ENCODE measurements around the gene C5AR2. TPM values are rescaled to one million over a fixed set of nuclear protein-coding genes. Genes with fewer than 3 reads are reported as not detected.
A peak's percentile ranks its signal among the peaks of the same experiment; 100 is the strongest.

Gene C5AR2
- polyA plus RNA-seq, 1 donor: 0.25 TPM

DNA sequence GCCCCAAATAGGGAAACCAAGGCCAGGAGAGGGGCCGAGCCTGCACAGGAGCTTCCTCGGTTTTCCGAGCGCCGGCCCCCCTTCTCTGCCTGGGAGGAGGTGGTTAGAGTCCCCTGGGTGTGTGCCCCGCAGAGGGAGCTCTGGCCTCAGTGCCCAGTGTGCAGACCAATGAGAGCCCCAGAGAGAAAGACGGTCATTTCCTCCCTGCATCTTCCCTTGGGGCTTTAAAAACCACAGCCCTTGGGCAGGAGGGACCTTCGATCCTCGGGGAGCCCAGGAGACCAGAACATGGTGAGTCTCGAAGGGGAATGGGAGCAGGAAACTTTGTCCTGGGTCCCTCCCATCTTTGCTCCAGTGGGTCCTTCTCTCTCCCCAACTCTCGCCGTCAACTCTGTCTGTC lies 22.4 kb upstream of the C5AR2 start, which contains the start of gene C5AR1:
C5AR1 (plus strand) TSS at position 254 of the 400 bp plus-strand sequence; CDS start at position 289, 35 bp downstream.
- WGBS (ENCODE audit: insufficient coverage, low lambda C conversion rate): no CpG with 5 or more reads among the region's 12 CpGs
- Histone ChIP-seq H3K9me3 (ENCODE audit: control insufficient read depth, low read depth, low read length) (no peaks in the 10 kb centered on the region), H3K4me3 (ENCODE audit: low read length) (no peak within 1 kb of the TSS), H3K27ac (ENCODE audit: low read length) (no peak within 1 kb of the TSS), H3K27me3 (ENCODE audit: control insufficient read depth, insufficient read depth, low read length) (peaks cover 2% of the 10 kb centered on the region), H3K36me3 (ENCODE audit: control insufficient read depth, insufficient read depth, low read length) (no peaks in the 10 kb centered on the region), H3K4me1 (ENCODE audit: control insufficient read depth, insufficient read depth, low read length) (no peaks in the 10 kb centered on the region)
- no peak for DNase-seq

DNA sequence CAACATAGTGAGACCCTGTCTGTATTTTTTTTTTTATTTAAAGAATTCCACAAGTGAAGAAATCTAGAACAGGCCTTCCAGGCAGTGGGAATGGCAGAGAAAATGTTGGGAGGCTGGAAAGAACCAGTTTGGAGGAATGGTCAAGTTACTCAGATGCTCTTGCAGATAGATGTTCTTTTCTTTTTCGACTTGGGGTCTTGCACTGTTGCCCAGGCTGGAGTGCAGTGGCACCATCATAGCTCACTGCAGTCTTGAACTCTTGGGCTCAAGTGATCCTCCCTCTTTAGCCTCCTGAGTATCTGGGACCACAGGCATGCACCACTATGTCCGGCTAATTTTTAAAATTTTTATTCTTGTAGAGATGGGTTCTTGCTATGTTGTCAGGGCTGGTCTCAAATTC lies 21.7 kb upstream of the C5AR2 start:
- no peak for DNase-seq
- Histone ChIP-seq H3K9me3 (ENCODE audit: control insufficient read depth, low read depth, low read length) (no peaks in the 10 kb centered on the region), H3K4me1 (ENCODE audit: control insufficient read depth, insufficient read depth, low read length) (no peaks in the 10 kb centered on the region), H3K27me3 (ENCODE audit: control insufficient read depth, insufficient read depth, low read length) (peaks cover 2% of the 10 kb centered on the region), H3K27ac (ENCODE audit: low read length) (no peak overlapping the region), H3K36me3 (ENCODE audit: control insufficient read depth, insufficient read depth, low read length) (no peaks in the 10 kb centered on the region), H3K4me3 (ENCODE audit: low read length) (no peak overlapping the region)
- 100% methylated on average over 1 of the region's 2 CpGs for WGBS (ENCODE audit: insufficient coverage, low lambda C conversion rate)

DNA sequence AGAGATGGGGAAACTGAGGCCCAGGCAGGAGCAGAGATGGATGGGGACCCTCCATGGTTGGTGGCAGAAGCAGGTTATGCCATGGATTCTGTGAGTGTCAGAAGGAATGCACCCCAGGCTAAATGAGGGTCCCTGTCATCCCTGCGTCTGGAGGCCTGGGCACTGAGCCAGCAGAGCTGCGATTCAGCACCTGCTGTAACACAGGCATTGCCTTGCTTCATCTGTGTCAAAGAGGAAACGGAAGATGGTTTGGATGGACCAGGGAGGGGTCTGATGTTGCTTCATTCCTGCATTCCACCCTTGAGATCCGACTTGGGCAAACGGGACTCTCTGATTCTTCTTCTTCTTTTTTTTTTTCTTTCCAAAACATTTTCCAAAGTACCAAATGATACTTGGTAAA lies 21.2 kb upstream of the C5AR2 start:
- Histone ChIP-seq H3K9me3 (ENCODE audit: control insufficient read depth, low read depth, low read length) (no peaks in the 10 kb centered on the region), H3K4me1 (ENCODE audit: control insufficient read depth, insufficient read depth, low read length) (no peaks in the 10 kb centered on the region), H3K27me3 (ENCODE audit: control insufficient read depth, insufficient read depth, low read length) (peaks cover 2% of the 10 kb centered on the region), H3K36me3 (ENCODE audit: control insufficient read depth, insufficient read depth, low read length) (no peaks in the 10 kb centered on the region), H3K27ac (ENCODE audit: low read length) (no peak overlapping the region), H3K4me3 (ENCODE audit: low read length) (no peak overlapping the region)
- DNase-seq: no peak
- 44% methylated on average over 3 of the region's 5 CpGs for WGBS (ENCODE audit: insufficient coverage, low lambda C conversion rate)

- DNase-seq: no peak
- Histone ChIP-seq H3K4me1 (ENCODE audit: control insufficient read depth, insufficient read depth, low read length) (no peaks in the 10 kb centered on the region), H3K9me3 (ENCODE audit: control insufficient read depth, low read depth, low read length) (no peaks in the 10 kb centered on the region), H3K27me3 (ENCODE audit: control insufficient read depth, insufficient read depth, low read length) (peaks cover 2% of the 10 kb centered on the region), H3K4me3 (ENCODE audit: low read length) (no peak overlapping the region), H3K27ac (ENCODE audit: low read length) (no peak overlapping the region), H3K36me3 (ENCODE audit: control insufficient read depth, insufficient read depth, low read length) (no peaks in the 10 kb centered on the region)
- WGBS (ENCODE audit: insufficient coverage, low lambda C conversion rate): no CpG with 5 or more reads among the region's 5 CpGs
Observed at GRCh38 chr19:47312366-47313006, 19.5 kb upstream of the C5AR2 start.

- peaks cover 2% of the 10 kb centered on the region for H3K27me3 ChIP-seq (ENCODE audit: control insufficient read depth, insufficient read depth, low read length)
- no peaks in the 10 kb centered on the region for H3K9me3 ChIP-seq (ENCODE audit: control insufficient read depth, low read depth, low read length)
- H3K4me3 ChIP-seq (ENCODE audit: low read length): no peak overlapping the region
- no peaks in the 10 kb centered on the region for H3K4me1 ChIP-seq (ENCODE audit: control insufficient read depth, insufficient read depth, low read length)
- no peak overlapping the region for H3K27ac ChIP-seq (ENCODE audit: low read length)
- 100% methylated on average over 1 of the region's 10 CpGs for WGBS (ENCODE audit: insufficient coverage, low lambda C conversion rate)
- H3K36me3 ChIP-seq (ENCODE audit: control insufficient read depth, insufficient read depth, low read length): no peaks in the 10 kb centered on the region
- no peak for DNase-seq
Observed at GRCh38 chr19:47313754-47314295, 18.1 kb upstream of the C5AR2 start.

DNA sequence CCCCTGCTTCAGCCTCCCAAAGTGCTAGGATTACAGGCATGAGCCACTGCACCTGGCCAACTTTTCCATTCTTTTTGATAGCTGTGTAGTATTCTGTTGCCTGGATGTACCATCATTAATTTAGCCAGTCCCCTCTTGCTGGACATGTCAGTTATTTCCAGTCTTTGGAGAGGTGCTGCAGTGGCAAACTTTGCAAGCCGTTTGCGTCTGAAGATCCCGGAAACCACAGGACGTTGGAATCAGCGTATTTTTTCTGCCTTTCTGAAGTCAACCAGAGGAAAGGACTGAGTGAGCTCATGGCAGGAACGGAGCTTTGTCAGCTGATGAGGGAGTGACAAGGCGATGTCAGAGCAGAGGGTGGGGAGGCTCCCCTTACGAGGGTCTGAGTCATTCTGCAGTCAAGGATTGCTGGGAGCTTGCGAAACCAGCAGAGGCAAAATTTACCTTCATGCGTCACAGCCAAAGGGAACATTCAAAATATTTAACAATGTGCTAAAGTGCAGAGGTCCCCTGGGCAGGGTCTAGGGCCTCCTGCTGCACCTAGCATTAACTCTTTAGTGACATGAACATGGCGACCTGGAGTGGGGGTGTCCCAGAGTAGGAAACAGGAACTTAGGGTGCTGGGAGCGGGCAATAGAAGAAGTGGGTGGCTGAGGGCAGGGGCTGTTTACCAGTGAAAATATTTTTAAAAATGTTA lies 16.7 kb upstream of the C5AR2 start:
- no peak overlapping the region for H3K27ac ChIP-seq (ENCODE audit: low read length)
- peaks cover 3% of the 10 kb centered on the region for H3K9me3 ChIP-seq (ENCODE audit: control insufficient read depth, low read depth, low read length)
- peak in 1 of 2 donors; percentile 34 for DNase-seq
- no peak overlapping the region for H3K4me3 ChIP-seq (ENCODE audit: low read length)
- WGBS (ENCODE audit: insufficient coverage, low lambda C conversion rate): no CpG with 5 or more reads among the region's 12 CpGs
- H3K27me3 ChIP-seq (ENCODE audit: control insufficient read depth, insufficient read depth, low read length): no peaks in the 10 kb centered on the region
- no peaks in the 10 kb centered on the region for H3K36me3 ChIP-seq (ENCODE audit: control insufficient read depth, insufficient read depth, low read length)
- H3K4me1 ChIP-seq (ENCODE audit: control insufficient read depth, insufficient read depth, low read length): no peaks in the 10 kb centered on the region

- peaks cover 4% of the 10 kb centered on the region for H3K9me3 ChIP-seq (ENCODE audit: control insufficient read depth, low read depth, low read length)
- H3K4me3 ChIP-seq (ENCODE audit: low read length): no peak overlapping the region
- no peak for DNase-seq
- H3K27me3 ChIP-seq (ENCODE audit: control insufficient read depth, insufficient read depth, low read length): no peaks in the 10 kb centered on the region
- WGBS (ENCODE audit: insufficient coverage, low lambda C conversion rate): 100% methylated on average over 1 of the region's 4 CpGs
- H3K36me3 ChIP-seq (ENCODE audit: control insufficient read depth, insufficient read depth, low read length): no peaks in the 10 kb centered on the region
- no peak overlapping the region for H3K27ac ChIP-seq (ENCODE audit: low read length)
- no peaks in the 10 kb centered on the region for H3K4me1 ChIP-seq (ENCODE audit: control insufficient read depth, insufficient read depth, low read length)
Observed at GRCh38 chr19:47316513-47316912, 15.5 kb upstream of the C5AR2 start.

- DNase-seq: no peak
- H3K27ac ChIP-seq (ENCODE audit: low read length): no peak overlapping the region
- peaks cover 4% of the 10 kb centered on the region for H3K9me3 ChIP-seq (ENCODE audit: control insufficient read depth, low read depth, low read length)
- H3K36me3 ChIP-seq (ENCODE audit: control insufficient read depth, insufficient read depth, low read length): no peaks in the 10 kb centered on the region
- no CpG with 5 or more reads among the region's 46 CpGs for WGBS (ENCODE audit: insufficient coverage, low lambda C conversion rate)
- no peak overlapping the region for H3K4me3 ChIP-seq (ENCODE audit: low read length)
- H3K4me1 ChIP-seq (ENCODE audit: control insufficient read depth, insufficient read depth, low read length): no peaks in the 10 kb centered on the region
- H3K27me3 ChIP-seq (ENCODE audit: control insufficient read depth, insufficient read depth, low read length): peaks cover 4% of the 10 kb centered on the region
Observed at GRCh38 chr19:47319923-47320871, 11.8 kb upstream of the C5AR2 start.

DNA sequence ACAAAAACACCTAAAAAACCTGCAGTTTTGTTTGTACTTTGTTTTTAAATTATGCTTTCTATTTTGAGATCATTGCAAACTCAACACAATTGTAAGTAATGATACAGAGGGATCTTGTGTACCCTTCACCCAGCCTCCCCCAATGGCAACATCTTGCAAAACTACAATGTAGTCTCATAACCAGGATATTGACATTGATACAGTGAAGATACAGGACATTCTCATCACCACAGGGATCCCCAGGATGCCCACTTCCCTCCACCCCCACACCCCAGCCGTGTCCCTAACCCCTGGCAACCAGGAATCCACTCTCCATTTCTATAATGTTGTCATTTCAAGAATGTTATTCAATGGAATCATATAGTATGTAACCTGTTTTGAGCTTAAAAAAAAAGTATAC lies 10.3 kb upstream of the C5AR2 start:
- Histone ChIP-seq H3K27ac (ENCODE audit: low read length) (no peak overlapping the region), H3K27me3 (ENCODE audit: control insufficient read depth, insufficient read depth, low read length) (peaks cover 4% of the 10 kb centered on the region), H3K36me3 (ENCODE audit: control insufficient read depth, insufficient read depth, low read length) (no peaks in the 10 kb centered on the region)

GRCh38 chr19:47322058-47322457 lies 9.9 kb upstream of the C5AR2 start:
- no CpG with 5 or more reads among the region's 2 CpGs for WGBS (ENCODE audit: insufficient coverage, low lambda C conversion rate)
- H3K27me3 ChIP-seq (ENCODE audit: control insufficient read depth, insufficient read depth, low read length): peaks cover 4% of the 10 kb centered on the region
- H3K36me3 ChIP-seq (ENCODE audit: control insufficient read depth, insufficient read depth, low read length): no peaks in the 10 kb centered on the region
- no peak overlapping the region for H3K27ac ChIP-seq (ENCODE audit: low read length)
- peaks cover 4% of the 10 kb centered on the region for H3K9me3 ChIP-seq (ENCODE audit: control insufficient read depth, low read depth, low read length)
- no peaks in the 10 kb centered on the region for H3K4me1 ChIP-seq (ENCODE audit: control insufficient read depth, insufficient read depth, low read length)
- no peak overlapping the region for H3K4me3 ChIP-seq (ENCODE audit: low read length)
- DNase-seq: no peak

More for the DNA sequence above, 10.3 kb upstream of the C5AR2 start:
- no peaks in the 10 kb centered on the region for H3K4me1 ChIP-seq (ENCODE audit: control insufficient read depth, insufficient read depth, low read length)
- H3K9me3 ChIP-seq (ENCODE audit: control insufficient read depth, low read depth, low read length): peaks cover 4% of the 10 kb centered on the region
- no peak overlapping the region for H3K4me3 ChIP-seq (ENCODE audit: low read length)
- WGBS (ENCODE audit: insufficient coverage, low lambda C conversion rate): no CpG with 5 or more reads among the region's 1 CpG
- no peak for DNase-seq

All from large intestine (tissue), 3 donors.